ENCODE results near the gene CACNA1A. TPM values are rescaled to one million over a fixed set of nuclear protein-coding genes. Genes with fewer than 3 reads are reported as not detected.
"Not testable (repeated sequence)": the region's sequence is repeated elsewhere in the genome, so short reads cannot be mapped to it uniquely, and the experiment has no call there.

Gene CACNA1A
- polyA plus RNA-seq, 4 donors: 1.4 to 5.3 (median 2.4) TPM

- no peak for DNase-seq (ENCODE audit: low read depth in 4 of 4, low spot score in 3 of 4)
These were observed 135.3 kb downstream of the CACNA1A start for GRCh38 chr19:13370948-13371347.

- no peak for DNase-seq (ENCODE audit: low read depth in 4 of 4, low spot score in 3 of 4)
These were observed 139.6 kb downstream of the CACNA1A start for GRCh38 chr19:13366529-13367143.

- no peak for DNase-seq (ENCODE audit: low read depth in 4 of 4, low spot score in 3 of 4)
These were observed 142.3 kb downstream of the CACNA1A start for GRCh38 chr19:13363954-13364353.

GRCh38 chr19:13363245-13363644 lies 143.0 kb downstream of the CACNA1A start:
- DNase-seq (ENCODE audit: low read depth in 4 of 4, low spot score in 3 of 4): no peak

- DNase-seq (ENCODE audit: low read depth in 4 of 4, low spot score in 3 of 4): no peak
These were observed 143.6 kb downstream of the CACNA1A start for GRCh38 chr19:13362668-13363067.

GRCh38 chr19:13361726-13362125 lies 144.6 kb downstream of the CACNA1A start:
- not testable (repeated sequence) for DNase-seq (ENCODE audit: low read depth in 4 of 4, low spot score in 3 of 4)

- DNase-seq (ENCODE audit: low read depth in 4 of 4, low spot score in 3 of 4): no peak
These were observed 149.5 kb downstream of the CACNA1A start for GRCh38 chr19:13356686-13357280.

GRCh38 chr19:13356185-13356584 lies 150.1 kb downstream of the CACNA1A start:
- no peak for DNase-seq (ENCODE audit: low read depth in 4 of 4, low spot score in 3 of 4)

- DNase-seq (ENCODE audit: low read depth in 4 of 4, low spot score in 3 of 4): no peak
These were observed 150.9 kb downstream of the CACNA1A start for GRCh38 chr19:13355356-13355755.

GRCh38 chr19:13353625-13354024 lies 152.7 kb downstream of the CACNA1A start:
- no peak for DNase-seq (ENCODE audit: low read depth in 4 of 4, low spot score in 3 of 4)

- DNase-seq (ENCODE audit: low read depth in 4 of 4, low spot score in 3 of 4): no peak
These were observed 155.5 kb downstream of the CACNA1A start for GRCh38 chr19:13350759-13351158.

GRCh38 chr19:13350072-13350471 lies 156.2 kb downstream of the CACNA1A start:
- DNase-seq (ENCODE audit: low read depth in 4 of 4, low spot score in 3 of 4): no peak

GRCh38 chr19:13347367-13347766 lies 158.9 kb downstream of the CACNA1A start:
- no peak for DNase-seq (ENCODE audit: low read depth in 4 of 4, low spot score in 3 of 4)

GRCh38 chr19:13343514-13343913 lies 162.8 kb downstream of the CACNA1A start:
- DNase-seq (ENCODE audit: low read depth in 4 of 4, low spot score in 3 of 4): no peak

- DNase-seq (ENCODE audit: low read depth in 4 of 4, low spot score in 3 of 4): no peak
These were observed 163.6 kb downstream of the CACNA1A start for GRCh38 chr19:13342672-13343071.

- DNase-seq (ENCODE audit: low read depth in 4 of 4, low spot score in 3 of 4): no peak
These were observed 166.4 kb downstream of the CACNA1A start for GRCh38 chr19:13339869-13340268.

- DNase-seq (ENCODE audit: low read depth in 4 of 4, low spot score in 3 of 4): no peak
These were observed 169.1 kb downstream of the CACNA1A start for GRCh38 chr19:13337181-13337580.

- no peak for DNase-seq (ENCODE audit: low read depth in 4 of 4, low spot score in 3 of 4)
These were observed 171.3 kb downstream of the CACNA1A start for GRCh38 chr19:13334801-13335481.

- no peak for DNase-seq (ENCODE audit: low read depth in 4 of 4, low spot score in 3 of 4)
These were observed 176.0 kb downstream of the CACNA1A start for GRCh38 chr19:13330285-13330684.

GRCh38 chr19:13329766-13330165 lies 176.5 kb downstream of the CACNA1A start:
- DNase-seq (ENCODE audit: low read depth in 4 of 4, low spot score in 3 of 4): no peak

- no peak for DNase-seq (ENCODE audit: low read depth in 4 of 4, low spot score in 3 of 4)
These were observed 178.0 kb downstream of the CACNA1A start for GRCh38 chr19:13328241-13328640.

GRCh38 chr19:13319526-13319925 lies 186.8 kb downstream of the CACNA1A start:
- DNase-seq (ENCODE audit: low read depth in 4 of 4, low spot score in 3 of 4): no peak

All from left renal pelvis (tissue), 4 donors.